HCT116 (cell line): Measurements from ENCODE around the gene SSMEM1.

Experiments
- CEBPB ChIP-seq: IDR thresholded peaks from 2 replicates; pipeline ENCODE4 v1.6.1; 2012; ENCODE audit warnings: low read depth
- CTCF ChIP-seq, 3 experiments: fragments of 200-600 bp in 1 of 3; sonication (generic) in 1 of 3; IDR thresholded peaks in 2 of 3; conservative IDR thresholded peaks in 1 of 3; 2 replicates each; pipeline ENCODE4 v1.5.1; 2012 to 2017; ENCODE audit warnings: low read depth in 2 of 3, low read length in 2 of 3, antibody characterized with exemption in 1 of 3, borderline replicate concordance in 1 of 3, control low read depth in 1 of 3, mild to moderate bottlenecking in 1 of 3, mixed read lengths in 1 of 3, mixed run types in 1 of 3, moderate library complexity in 1 of 3; ENCODE audit not compliant: insufficient read depth in 1 of 3
- ELF1 ChIP-seq: IDR thresholded peaks from 2 replicates; pipeline ENCODE4 v1.6.1; 2012; ENCODE audit warnings: low read depth, borderline replicate concordance
- EZH2 ChIP-seq: fragments of 200-600 bp; sonication (generic); IDR thresholded peaks from 2 replicates; pipeline ENCODE4 v1.6.1; 2017; ENCODE audit warnings: antibody characterized with exemption, mixed run types
- EZH2phosphoT487 ChIP-seq: fragments of 200-600 bp; IDR thresholded peaks from 2 replicates; pipeline ENCODE4 v1.6.1; 2018; ENCODE audit warnings: antibody characterized with exemption, borderline replicate concordance
- JUND ChIP-seq: IDR thresholded peaks from 2 replicates; pipeline ENCODE4 v1.6.1; 2012
- MAX ChIP-seq: IDR thresholded peaks from 2 replicates; pipeline ENCODE4 v1.6.1; 2012
- POLR2A ChIP-seq: IDR thresholded peaks from 2 replicates; pipeline ENCODE4 v1.7.0; 2011; ENCODE audit warnings: borderline replicate concordance; ENCODE audit not compliant: insufficient read depth, insufficient read length; ENCODE audit errors: extremely low read depth
- POLR2AphosphoS5 ChIP-seq: IDR thresholded peaks from 2 replicates; pipeline ENCODE4 v1.6.1; 2011; ENCODE audit warnings: mild to moderate bottlenecking, low read depth, low read length, moderate library complexity
- REST ChIP-seq: IDR thresholded peaks from 2 replicates; pipeline ENCODE4 v1.6.1; 2012; ENCODE audit warnings: low read depth
- SIN3A ChIP-seq: IDR thresholded peaks from 2 replicates; pipeline ENCODE4 v1.6.1; 2012; ENCODE audit warnings: low read depth
- SP1 ChIP-seq: IDR thresholded peaks from 2 replicates; pipeline ENCODE4 v1.6.1; 2012; ENCODE audit warnings: low read depth
- TCF7L2 ChIP-seq: IDR thresholded peaks from 2 replicates; pipeline ENCODE4 v1.7.0; 2011; ENCODE audit warnings: borderline replicate concordance, inconsistent platforms; ENCODE audit not compliant: insufficient read depth, insufficient read length; ENCODE audit errors: extremely low read depth
- YY1 ChIP-seq: IDR thresholded peaks from 2 replicates; pipeline ENCODE4 v1.6.1; 2011; ENCODE audit warnings: low read length, low read depth, moderate library complexity, mild to moderate bottlenecking; ENCODE audit not compliant: insufficient replicate concordance; ENCODE audit errors: extremely low read depth

GRCh38 chr7:130181263-130181605 lies 26.4 kb upstream of the SSMEM1 start:
- TF ChIP-seq CTCF (IDR thresholded peaks at IDR 0.05 in 2 of 3, conservative IDR thresholded peaks at IDR 0.05 in 1 of 3; ENCODE audit: borderline replicate concordance in 1 of 3, insufficient read depth in 1 of 3, low read depth in 2 of 3, low read length in 2 of 3) (no peak), EZH2 (no peak), CEBPB (no peak), POLR2A (no peak), SP1 (no peak), POLR2AphosphoS5 (no peak), ELF1 (no peak), EZH2phosphoT487 (no peak), TCF7L2 (no peak), REST (no peak), JUND (no peak), YY1 (no peak), MAX (no peak), SIN3A (no peak)
